Nephron (organoid): ENCODE results near the gene BAHCC1.

Experiments
- H3K27ac Mint-ChIP-seq, 3 experiments: 2 replicates each; pipeline ENCODE4 v1.8.0; 2020; ENCODE audit warnings: mixed read lengths in 3 of 3, mild to moderate bottlenecking in 2 of 3, moderate library complexity in 1 of 3
- H3K27me3 Mint-ChIP-seq: 2 replicates; pipeline ENCODE4 v1.8.0; 2021; ENCODE audit warnings: low read depth, mild to moderate bottlenecking, moderate library complexity, mixed read lengths
- H3K36me3 Mint-ChIP-seq: 2 replicates; pipeline ENCODE4 v1.8.0; 2020; ENCODE audit warnings: low read depth, mixed read lengths
- H3K4me1 Mint-ChIP-seq: 2 replicates; pipeline ENCODE4 v1.8.0; 2020; ENCODE audit warnings: mixed read lengths
- H3K4me3 Mint-ChIP-seq, 3 experiments: 2 replicates each; pipeline ENCODE4 v1.8.0; 2020; ENCODE audit warnings: mild to moderate bottlenecking in 3 of 3, mixed read lengths in 3 of 3, moderate library complexity in 2 of 3
- H3K9me3 Mint-ChIP-seq: 2 replicates; pipeline ENCODE4 v1.8.0; 2020; ENCODE audit warnings: mixed read lengths
- TF ChIP-seq, protein P1 (sequence below), 3 experiments: fragments of 200-600 bp; sonication (generic); IDR thresholded peaks; one replicate each; pipeline ENCODE4 v1.5.0; 2021; ENCODE audit warnings: antibody characterized with exemption in 3 of 3; ENCODE audit not compliant: unreplicated experiment in 3 of 3

Gene BAHCC1

DNA sequence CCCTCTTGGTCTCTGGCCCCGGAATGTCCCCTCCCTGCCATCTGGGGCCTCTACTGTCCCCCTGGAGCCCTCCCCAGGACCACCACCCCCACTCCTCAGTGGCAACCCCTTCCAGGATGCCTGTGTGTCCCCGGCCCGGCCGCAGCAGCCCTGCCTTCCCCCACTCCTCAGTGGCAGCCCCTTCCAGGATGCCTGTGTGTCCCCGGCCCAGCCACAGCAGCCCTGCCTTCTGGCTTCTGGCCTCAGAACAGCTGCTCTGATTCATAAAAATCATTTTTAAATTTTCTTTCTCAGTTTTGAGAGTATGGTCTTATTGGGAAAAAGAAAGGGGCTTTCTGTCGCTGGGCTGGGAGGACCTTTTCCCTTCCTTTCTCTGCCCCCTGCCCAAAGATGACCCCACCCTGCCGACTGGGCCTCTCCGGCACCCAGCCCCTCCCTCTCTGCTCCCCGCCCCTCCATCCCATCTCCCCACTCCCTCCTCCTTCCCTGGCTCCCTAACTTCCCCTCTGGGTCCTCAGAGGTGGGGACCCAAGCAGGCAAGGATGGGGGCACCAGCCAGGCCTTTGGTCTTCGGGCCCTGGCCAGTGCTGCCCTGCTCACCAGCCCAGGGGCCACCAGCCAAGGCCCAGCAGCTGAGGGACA is 40.5 kb downstream of the BAHCC1 start:
- H3K4me1 Mint-ChIP-seq, result peaks cover 11% of the 10 kb centered on the region
- no peaks in the 10 kb centered on the region for H3K36me3 Mint-ChIP-seq
- TF ChIP-seq, protein P1, sequence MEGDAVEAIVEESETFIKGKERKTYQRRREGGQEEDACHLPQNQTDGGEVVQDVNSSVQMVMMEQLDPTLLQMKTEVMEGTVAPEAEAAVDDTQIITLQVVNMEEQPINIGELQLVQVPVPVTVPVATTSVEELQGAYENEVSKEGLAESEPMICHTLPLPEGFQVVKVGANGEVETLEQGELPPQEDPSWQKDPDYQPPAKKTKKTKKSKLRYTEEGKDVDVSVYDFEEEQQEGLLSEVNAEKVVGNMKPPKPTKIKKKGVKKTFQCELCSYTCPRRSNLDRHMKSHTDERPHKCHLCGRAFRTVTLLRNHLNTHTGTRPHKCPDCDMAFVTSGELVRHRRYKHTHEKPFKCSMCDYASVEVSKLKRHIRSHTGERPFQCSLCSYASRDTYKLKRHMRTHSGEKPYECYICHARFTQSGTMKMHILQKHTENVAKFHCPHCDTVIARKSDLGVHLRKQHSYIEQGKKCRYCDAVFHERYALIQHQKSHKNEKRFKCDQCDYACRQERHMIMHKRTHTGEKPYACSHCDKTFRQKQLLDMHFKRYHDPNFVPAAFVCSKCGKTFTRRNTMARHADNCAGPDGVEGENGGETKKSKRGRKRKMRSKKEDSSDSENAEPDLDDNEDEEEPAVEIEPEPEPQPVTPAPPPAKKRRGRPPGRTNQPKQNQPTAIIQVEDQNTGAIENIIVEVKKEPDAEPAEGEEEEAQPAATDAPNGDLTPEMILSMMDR (IDR thresholded peaks at IDR 0.05; ENCODE audit: unreplicated experiment in 3 of 3), result no peak
- H3K27ac Mint-ChIP-seq, result peak overlapping the region; percentile 44 to 75 (median 47)
- no peaks in the 10 kb centered on the region for H3K27me3 Mint-ChIP-seq
- H3K9me3 Mint-ChIP-seq, result no peaks in the 10 kb centered on the region
- no peak overlapping the region for H3K4me3 Mint-ChIP-seq

DNA sequence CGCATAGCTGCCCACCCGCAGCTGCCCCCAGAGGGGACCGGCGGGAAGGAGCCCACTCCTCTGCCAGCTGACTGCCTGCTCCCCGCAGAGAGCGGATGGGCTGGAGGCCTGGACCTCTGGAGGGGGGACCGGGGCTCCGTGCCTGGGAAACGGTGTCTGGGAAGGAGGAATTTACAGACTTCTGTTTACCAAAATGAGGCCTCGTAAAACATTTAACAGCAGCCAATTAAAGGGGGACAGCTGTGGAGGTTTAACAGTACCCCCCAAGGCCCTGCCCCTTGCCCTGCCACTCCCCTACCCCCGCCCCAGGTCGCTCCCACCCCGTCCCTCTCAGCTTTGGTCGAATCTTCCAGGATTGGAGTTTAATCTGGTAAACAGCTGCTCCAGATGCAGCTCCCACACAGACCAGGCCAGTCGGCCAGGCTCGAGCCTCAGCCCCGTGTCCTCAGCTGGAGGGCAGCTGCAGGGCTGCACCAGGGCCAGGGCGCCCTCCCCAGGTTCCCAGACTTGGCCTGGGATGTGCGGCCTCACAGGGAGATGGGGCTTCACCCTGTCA is 41.1 kb downstream of the BAHCC1 start:
- H3K9me3 Mint-ChIP-seq, result no peaks in the 10 kb centered on the region

DNA sequence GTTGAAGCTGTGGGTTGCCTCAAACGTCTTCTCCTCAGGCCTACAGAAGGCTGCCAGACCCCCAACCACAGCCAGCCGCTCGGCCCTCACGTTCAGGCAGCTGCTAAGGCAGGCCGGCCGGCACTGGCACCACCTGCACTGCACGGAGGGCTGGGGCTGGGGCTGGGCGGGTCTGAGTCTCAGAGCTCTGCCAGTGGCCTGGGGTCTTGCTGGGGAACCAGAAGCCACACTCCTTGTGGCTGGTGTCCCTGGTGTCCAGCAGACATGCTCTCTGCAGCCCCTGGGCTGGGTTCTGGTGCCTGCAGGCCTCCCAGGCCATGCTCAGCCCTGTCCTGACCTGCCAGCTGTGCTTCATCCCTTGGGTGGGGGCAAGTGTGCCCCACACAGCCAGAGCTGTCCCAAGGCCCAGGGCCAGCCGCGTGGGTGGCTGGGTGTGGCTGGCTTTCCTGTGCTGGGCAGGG is 42.0 kb downstream of the BAHCC1 start:
- H3K36me3 Mint-ChIP-seq, result no peaks in the 10 kb centered on the region
- peak overlapping the region in 1 of 3 experiments; percentile 86 for H3K27ac Mint-ChIP-seq
- no peaks in the 10 kb centered on the region for H3K9me3 Mint-ChIP-seq
- no peak overlapping the region for H3K4me3 Mint-ChIP-seq
- peaks cover 11% of the 10 kb centered on the region for H3K4me1 Mint-ChIP-seq
- H3K27me3 Mint-ChIP-seq, result no peaks in the 10 kb centered on the region
- TF ChIP-seq, protein P1 (IDR thresholded peaks at IDR 0.05; ENCODE audit: unreplicated experiment in 3 of 3), result no peak

More for the DNA sequence above, 41.1 kb downstream of the BAHCC1 start:
- TF ChIP-seq, protein P1 (IDR thresholded peaks at IDR 0.05; ENCODE audit: unreplicated experiment in 3 of 3), result no peak
- no peaks in the 10 kb centered on the region for H3K36me3 Mint-ChIP-seq
- H3K27me3 Mint-ChIP-seq, result no peaks in the 10 kb centered on the region
- peak overlapping the region in 1 of 3 experiments; percentile 31 for H3K4me3 Mint-ChIP-seq
- peaks cover 11% of the 10 kb centered on the region for H3K4me1 Mint-ChIP-seq
- peak overlapping the region; percentile 29 to 86 (median 60) for H3K27ac Mint-ChIP-seq

DNA sequence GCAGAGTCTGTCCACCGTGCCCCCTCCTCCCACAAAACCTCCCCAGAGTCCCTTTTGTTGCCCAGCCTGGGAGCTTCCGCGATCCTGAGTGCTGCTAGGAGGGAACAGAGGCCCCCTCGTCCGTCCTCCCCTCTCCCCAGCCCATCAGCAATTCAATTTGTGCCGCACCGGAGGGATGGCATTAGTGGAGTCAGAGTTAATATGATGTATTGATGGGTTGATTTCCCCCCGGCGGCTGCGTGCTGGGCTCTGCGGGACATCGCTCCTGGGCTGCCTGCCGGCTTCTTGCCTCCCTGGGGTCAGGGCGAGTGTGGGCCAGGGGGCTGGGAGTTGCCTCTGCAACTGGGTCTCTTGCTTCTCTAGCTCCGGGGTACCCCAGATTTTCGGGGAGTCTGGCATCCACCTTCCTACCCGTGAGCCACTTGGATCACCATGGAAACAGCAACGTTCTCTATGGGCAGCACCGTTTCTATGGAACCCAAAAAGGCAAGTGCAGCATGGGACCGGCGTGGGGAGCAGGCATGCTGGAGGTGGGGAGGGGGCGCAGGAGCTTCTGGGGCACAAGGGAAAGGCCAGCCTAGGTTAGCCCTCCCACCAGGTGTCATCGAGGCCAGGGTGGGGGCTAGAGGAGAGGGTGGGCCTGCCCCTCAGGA is 42.9 kb downstream of the BAHCC1 start:
- H3K36me3 Mint-ChIP-seq, result no peaks in the 10 kb centered on the region
- H3K9me3 Mint-ChIP-seq, result no peaks in the 10 kb centered on the region
- TF ChIP-seq, protein P1 (IDR thresholded peaks at IDR 0.05; ENCODE audit: unreplicated experiment in 3 of 3), result no peak
- peaks cover 11% of the 10 kb centered on the region for H3K4me1 Mint-ChIP-seq
- peak overlapping the region in 2 of 3 experiments; percentile 45 to 55 for H3K27ac Mint-ChIP-seq
- H3K27me3 Mint-ChIP-seq, result no peaks in the 10 kb centered on the region
- no peak overlapping the region for H3K4me3 Mint-ChIP-seq

DNA sequence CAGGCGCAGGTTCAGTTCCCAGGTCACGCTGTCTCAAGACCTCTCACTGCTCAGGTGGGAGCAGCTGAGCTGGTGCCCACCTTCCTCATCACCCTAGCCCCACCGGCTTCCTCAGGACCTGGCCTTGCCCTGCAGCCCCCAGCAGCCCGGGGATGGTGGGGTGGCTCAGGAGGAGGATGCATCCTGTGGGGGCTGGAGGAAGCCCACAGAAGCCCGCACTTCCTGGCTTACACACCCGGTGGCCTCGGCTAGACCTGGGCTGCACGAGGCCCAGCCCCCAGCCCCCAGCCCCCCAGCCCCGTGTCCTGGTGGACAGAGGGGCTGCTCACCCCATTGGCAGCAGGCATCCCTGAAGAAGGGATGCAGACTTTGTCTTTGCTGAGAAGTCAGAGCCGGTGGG is 43.4 kb downstream of the BAHCC1 start:
- Mint-ChIP-seq H3K9me3 (no peaks in the 10 kb centered on the region), H3K4me3 (no peak overlapping the region), H3K27ac (no peak overlapping the region), H3K36me3 (no peaks in the 10 kb centered on the region), H3K4me1 (peaks cover 11% of the 10 kb centered on the region), H3K27me3 (no peaks in the 10 kb centered on the region)
- TF ChIP-seq, protein P1 (IDR thresholded peaks at IDR 0.05; ENCODE audit: unreplicated experiment in 3 of 3), result no peak
